A549 treated with GW870086 at 1 μM for 4 hours (cell line): ENCODE data around the gene SPANXN1. TPM values are rescaled to one million over a fixed set of nuclear protein-coding genes. Genes with fewer than 3 reads are reported as not detected.

Source experiments
- total RNA-seq: library from RNA; stranded (reverse); fragments of 200-300 nt; extraction: Qiagen RNA extraction; gene quantifications from 5 replicates; pipeline ENCODE4 v1.2.3, GENCODE V29; 2022; ENCODE audit warnings: low read depth

Gene SPANXN1, protein sequence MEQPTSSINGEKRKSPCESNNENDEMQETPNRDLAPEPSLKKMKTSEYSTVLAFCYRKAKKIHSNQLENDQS
- total RNA-seq: not detected in 5 replicates

GRCh38 chrX:145247203-145247602, at the start of gene SPANXN1:
Gene SPANXN1, plus strand, starts transcription at chrX:145247503. Its CDS starts 84 bp downstream, at chrX:145247587.

